UCSD-AML1 (cell line): ENCODE results near the gene MSI2.

Experiments
- DNase-seq: peaks from one replicate; lab custom pipeline; 2025; ENCODE audit not compliant: unreplicated experiment; lab: John Stamatoyannopoulos, UW

Gene MSI2

DNA sequence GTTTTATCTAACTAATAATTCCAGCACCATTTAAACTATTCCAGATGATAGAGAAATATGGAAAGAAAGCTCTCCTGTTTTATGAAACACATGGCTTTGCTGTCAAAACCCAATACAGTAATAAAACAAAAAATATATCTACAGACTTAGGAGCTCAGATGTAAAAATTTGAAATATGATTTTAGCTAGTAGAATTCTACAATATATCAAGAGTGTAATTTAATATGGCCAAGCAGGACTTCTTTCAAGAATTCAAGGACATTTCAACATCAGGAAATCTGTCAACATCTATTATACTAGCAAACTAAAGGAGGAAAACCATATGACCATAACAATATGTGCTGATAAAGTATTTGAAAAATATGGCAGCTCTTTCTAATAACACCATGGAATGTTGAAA, 431.3 kb downstream of the MSI2 start:
- DNase-seq = no peak

DNA sequence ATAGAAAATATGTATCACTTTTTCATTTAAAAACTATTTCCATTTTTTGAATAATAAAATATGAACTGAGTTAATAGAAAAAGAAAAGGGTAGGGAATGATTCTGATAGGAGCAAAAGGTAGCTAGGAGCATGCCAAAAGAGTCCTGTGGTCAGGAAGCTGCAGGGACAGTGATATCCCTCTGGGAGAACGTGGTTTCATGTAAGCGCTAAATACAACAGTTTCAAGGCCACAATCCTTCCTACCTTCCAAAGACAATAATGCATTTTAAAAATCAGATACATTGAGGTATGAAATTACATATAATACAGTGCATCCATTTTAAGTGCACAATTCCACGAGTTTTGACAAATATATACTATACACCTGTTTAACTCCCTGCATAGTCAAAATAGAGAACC, 432.9 kb downstream of the MSI2 start:
- no peak for DNase-seq

DNA sequence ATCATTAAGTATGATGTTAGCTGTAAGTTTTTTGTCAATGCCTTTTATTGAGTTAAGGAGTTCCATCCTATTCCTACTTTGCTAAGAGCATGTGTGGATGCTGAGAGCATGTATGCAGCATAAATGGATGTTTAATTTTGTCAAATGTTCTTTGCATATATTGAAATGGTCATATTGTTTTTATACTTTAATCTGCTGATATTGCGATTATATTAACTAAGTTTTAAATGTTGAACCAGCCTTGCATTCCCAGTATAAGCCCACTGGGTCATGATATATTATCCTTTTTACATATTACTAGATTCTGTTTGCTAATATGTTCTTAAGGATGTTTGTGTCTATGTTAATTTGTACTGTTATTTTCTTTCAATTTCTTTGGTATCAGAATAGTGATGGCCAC, 435.6 kb downstream of the MSI2 start:
- DNase-seq = no peak

DNA sequence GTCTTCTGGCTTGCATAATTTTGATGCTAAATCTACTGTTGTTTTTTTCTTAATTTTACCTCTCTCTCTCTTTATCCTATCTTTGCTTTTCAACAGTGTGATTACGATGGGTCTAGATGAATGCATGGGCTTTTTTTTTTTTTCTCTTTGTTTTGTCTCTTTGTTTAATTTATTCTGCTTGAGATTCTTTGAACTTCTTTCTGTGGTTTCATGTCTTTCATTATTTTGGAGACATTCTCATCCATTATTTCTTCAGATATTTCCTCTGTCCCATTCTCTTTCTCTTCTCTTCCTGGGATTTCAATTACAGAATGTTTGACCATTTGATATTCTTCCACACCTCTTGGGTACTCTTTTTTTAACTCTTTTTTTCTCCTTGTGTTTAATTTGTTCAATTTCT, 436.4 kb downstream of the MSI2 start:
- no peak for DNase-seq

DNA sequence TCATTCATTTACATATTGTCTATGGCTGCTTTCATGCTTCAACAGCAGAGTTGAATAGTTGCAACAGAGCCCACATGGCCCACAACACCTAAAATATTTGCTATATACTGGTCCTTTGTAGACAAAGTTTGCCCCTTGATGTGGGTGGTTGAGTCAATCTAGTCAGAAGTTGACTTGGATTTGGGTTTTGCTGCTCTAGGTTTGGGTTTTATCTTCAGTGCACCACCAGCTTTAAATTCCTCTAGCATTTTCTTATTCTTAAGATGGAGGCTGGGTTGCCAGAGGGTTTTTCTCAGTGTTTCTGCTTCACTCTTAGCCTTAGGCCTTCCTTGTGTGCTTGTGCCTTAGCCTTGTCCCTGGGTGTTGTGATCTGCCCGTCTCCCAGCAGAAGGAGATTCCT, 437.7 kb downstream of the MSI2 start:
- no peak for DNase-seq

DNA sequence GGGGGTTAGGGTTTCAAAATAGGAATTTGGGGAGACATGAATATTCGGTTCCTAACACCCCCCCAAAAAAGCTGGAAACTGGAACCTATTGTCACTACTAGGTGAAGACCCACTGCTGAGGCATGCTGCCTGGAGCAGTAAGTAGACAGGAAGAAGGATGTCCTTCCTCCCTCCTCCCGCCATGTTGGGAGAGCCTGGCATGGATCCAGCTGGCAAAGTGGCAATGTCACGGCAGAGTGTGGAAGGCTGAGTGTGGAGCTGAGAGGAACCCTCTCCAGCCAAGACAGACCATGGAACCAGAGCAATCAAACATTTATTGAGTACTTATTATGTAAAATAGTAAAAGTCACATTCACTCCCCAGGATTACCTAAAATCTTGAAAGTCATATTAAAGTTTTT, 439.7 kb downstream of the MSI2 start:
- no peak for DNase-seq

DNA sequence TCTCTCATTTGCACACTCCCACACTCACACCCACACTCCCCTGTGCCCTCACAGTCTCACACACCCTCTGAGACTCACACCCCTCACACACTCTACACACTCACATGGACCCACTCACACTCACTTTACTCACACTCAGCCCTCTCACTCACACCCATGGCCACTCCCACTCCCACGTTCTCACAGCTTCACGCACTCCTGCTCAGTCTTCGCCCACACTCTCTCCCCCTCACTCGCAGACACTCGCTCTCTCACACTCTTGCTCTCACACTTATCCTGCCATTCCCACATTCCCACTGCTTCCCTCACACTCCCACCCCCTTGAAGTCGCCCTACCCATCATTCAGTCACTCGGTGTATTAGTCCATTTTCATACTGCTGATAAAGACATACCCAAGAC, 440.9 kb downstream of the MSI2 start:
- no peak for DNase-seq

DNA sequence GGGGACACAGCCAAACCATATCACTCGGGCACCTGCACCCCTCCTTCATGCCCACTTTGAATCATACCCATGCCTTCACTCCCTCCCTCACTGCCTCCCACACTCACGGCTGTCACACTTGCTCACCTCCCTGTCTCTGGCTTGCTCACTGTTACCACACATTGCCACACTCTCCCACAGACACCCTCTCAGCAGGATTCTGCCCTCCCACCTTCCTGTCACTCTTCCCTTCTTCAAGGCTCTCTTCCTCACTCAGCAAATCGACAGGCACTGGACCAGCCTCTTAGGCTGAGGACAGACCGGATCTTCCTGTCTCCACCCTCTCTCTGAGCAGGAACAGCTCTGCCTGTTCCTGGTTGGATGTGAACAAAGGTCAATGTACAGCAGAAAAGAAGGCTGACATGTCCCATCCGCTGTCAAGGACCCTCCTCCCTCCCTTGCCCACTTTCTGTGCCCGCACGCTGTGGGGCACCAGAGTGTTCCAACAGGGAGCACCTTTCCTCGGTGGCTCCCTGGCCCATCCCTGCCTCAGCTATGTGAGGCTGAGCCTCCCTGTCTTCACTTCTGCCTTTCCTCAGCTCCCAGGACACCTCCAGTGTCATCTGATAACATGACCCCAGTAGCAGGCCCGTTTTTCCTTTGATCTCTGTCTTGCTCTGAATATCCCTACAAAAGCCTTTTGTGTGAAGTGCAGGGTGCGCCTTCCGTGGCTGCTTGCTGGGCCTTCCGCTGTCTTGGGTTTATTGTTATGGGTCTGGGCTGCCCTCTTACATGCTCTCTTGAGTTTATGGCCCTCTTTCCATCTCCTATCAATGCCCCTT, 441.8 kb downstream of the MSI2 start:
- no peak for DNase-seq

DNA sequence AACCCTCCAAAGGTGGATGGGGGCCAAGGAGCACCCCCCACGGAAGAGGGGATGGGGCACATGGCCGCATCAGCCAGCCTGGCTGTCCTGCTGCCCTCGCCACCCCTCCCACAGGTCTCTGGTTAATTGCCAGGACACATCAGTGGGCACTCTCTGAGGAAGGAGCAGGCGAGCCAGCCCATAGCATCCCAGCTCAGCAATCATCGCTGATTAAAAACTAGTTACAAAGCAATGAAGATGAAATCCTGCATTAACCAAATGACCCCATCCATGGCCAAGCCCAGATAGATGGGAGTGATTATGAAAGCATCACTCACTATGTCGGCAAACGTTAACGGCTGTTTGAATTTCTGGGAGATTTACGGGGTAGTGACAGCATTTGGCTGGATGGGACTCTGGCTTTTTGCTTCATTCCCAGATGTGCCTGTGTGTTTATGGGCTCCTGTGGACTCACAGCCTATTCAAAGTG, 443.5 kb downstream of the MSI2 start:
- DNase-seq = no peak

DNA sequence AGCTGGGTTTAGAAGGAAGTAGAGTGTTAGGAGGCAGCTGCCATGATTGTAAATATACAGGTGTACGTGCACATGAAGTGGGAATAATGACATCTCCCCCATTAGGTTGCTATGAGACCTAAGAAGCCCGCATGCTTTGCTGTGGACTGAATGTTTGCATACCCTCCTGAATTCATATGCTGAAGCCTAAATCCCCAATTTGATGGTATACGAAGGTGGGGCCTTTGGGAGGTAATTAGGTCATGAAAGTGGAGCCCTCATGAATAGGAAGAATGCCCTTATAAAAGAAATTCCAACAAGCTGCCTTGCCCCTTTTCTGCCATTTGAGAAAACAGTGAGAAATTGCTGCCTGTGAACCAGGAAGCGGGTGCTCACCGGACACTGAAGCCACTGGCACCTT, 444.8 kb downstream of the MSI2 start:
- DNase-seq = no peak

DNA sequence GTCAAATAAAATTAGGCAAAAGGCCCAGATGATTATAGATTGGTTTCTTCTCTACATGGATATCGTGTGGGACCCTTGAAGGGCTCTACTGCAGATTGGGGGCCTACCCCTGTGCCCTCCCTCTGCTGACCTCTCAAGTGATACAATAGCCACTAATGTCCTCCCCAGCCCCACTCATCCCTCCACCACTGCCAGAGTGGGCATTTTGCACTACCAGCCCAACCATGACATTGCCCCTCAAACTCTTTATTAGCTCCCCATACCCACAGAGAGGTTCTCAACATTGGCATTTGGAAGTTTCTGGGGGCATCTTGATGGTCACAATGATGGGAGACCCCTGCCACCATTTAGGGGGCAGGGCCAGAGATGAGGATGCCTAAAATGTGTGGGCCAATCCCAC, 446.9 kb downstream of the MSI2 start:
- DNase-seq = no peak

DNA sequence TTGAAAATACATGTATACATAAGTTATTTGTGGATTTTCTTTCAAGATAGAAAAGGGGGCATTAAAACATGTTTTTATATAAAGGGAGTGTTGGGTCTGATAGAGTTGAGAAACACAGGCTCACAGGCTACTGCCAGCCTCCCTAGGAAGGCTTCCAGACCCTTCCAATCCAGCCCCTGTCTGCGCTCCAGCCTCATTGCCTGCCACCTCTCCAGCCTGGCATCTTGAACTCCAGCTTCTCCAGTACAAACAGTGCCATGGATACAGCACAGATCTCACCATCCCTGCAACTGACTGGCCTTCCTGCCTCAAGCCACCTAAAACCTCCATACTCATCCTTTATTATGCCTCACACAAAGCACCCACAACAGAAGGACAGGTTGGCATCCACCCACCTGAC, 448.1 kb downstream of the MSI2 start:
- no peak for DNase-seq

DNA sequence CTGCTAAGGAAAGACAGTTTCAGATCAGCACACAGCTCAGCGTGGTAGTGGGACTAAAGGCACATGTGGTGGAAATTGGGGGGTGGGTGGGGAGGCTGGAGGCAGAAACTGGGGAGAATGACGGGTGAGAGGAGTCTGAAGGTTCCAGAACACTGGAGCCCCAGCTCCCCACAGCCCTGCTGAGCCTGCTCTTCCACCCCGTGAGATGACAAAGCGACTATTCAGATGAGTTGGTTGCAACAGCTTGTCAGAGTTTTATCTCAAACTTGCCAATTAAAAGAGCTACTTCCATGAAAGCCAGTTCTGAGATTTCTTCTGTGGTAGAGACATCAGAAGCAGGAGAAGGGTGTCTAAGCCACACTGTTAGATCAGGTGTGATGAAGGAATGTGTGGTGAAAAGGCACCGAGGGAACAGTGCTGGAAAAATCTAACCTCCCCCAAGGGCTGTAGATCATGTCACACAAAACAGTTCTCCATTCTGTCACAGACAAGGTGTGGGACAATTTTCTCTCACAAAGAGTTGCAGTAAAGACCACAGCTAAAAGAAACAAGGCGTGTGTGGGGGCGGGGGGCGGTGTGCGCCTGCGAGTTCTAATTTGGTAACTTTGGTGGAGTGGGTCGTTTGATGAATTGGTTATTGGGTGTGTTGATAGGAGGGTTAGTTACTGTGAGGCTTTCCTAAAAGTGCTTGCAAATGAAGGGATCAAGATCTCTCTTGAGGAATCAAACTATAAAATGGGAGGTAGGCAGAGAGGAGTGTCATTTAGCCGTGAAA, 449.8 kb downstream of the MSI2 start:
- DNase-seq = no peak

DNA sequence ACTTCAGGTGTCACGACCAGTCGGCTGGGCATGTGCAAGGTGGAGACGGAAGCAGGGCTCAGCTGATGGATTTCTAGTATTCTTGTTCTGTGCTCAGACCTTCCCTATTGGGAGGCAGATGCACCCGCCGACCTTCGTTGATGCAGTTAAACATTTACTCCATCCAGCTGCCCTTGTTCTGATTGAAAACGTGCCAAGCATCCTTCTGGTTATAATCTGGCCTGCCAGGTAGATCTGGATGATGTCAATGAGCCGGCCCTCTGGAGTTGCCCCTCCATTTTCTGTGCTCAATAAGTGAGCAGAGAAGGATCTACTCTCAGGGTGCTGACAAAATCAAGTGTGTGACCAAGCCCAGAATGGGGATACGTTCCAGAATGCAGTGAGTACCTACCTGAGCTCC, 450.4 kb downstream of the MSI2 start:
- DNase-seq = no peak

DNA sequence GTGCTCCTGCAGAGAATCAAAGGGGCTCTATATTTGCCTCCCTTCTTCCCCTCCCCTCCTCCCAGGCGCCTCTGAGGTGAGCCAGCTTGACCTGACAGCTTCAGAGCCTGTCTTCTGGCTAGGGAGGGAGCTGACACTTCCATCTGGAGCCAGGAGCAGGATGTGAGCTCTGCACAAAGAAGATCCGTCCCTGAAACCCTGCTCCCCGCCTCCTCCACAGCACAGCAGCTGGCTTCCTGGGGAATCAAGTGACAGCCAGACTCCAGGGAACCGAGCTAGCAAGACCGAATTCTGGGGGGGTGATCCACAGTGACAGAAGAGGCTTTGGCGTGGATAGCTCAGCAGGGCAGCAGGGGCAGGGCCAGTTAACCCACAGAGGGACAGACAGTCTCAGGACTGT, 451.6 kb downstream of the MSI2 start:
- no peak for DNase-seq

DNA sequence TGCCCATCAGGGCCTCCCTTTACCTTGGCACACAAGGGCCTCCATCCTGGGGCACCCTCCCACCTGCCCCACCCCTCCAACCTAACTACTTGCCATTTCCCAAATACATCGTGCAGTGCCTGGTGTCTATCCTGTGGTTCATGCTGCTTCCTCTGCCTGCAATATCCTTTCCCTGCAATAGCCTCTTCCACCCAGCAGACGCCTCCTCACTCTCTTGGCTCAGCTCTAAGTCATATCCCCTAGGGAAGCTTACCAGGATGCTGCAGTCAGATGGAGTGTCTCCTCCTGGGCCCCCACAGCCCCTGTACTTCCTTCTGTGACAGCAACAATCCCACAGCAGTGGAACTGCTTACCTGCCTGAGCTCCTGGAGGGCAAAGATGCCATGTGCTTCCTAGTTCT, 452.1 kb downstream of the MSI2 start:
- no peak for DNase-seq

DNA sequence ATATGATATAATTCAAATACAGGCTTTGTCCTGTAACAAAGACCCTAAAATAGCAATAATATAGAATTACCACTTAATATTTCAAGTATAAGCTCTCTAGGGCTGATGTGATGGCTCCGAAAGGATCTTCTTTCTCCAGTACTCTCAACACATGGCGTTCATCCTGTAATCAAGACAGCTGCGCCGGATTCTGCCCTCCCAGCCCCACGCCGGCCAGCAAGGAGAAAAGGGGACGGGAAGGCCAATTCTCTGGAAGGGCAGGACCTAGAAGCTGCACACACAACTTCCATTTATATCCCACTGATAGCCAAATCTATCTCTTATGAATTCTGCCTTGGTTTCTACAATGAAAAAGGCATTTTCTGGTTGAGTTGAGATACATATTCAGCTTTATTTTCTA, 456.8 kb downstream of the MSI2 start:
- no peak for DNase-seq

DNA sequence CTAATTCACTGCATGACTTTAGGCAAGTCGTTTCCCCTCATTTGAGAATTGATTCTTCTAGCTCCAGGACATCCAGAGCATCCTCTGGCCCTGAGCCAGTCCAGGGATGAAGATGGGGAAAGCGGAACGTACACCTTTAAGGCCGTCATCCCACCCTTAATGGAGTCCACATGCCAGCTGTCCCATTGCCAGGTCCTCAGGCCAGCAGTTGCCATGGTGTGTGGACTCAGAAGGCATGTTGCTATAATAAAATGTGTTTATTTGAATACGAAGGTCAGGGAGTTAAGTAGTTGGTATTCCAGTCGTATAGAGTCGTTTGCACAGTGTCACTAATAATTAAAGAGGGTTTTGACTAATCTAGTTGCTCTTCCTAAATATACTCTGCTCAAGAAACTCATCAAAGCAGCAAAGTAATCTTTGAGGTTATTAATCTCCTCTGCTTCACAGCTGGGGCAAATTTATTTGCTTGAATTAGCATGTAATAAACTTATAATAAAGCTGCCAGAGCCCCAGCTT, 458.4 kb downstream of the MSI2 start:
- DNase-seq = no peak

DNA sequence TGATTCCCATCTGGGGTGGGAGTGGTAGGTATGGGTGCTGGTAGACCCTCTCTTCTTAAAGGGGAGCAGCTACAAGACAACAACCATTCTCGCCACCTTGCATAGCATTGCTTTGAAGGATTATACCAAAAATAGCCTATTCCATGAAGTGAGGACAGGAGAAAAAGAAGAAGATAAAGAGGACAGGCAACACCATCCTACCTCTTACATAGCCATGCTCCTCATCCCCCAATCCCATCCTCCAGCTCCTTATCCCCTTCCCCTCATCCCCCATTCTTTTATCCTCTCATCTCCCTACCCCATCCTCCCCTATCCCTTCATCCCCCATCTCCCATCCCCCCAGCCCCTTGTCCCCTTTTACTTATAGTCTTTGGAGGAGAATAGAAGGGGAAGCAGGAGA, 459.7 kb downstream of the MSI2 start:
- no peak for DNase-seq

DNA sequence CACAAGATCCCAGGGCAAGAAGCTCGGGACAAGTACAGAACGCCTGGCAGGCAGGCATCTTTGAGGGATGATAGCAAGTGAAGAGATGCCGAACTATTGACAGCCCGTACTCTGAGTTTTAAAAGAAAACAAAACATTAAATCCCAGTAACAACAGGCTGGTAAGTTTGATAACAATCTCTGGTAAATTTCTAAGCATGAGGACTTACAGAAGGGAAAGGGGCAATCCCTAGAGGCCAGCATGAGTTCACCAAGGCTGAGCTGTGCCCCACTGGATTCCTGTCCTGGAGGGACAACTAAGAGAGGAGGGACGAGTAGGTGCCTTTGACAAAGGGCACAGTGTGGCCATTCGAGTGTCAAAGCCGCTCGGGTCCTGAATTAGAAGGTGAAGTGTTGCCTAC, 462.6 kb downstream of the MSI2 start:
- DNase-seq = no peak

DNA sequence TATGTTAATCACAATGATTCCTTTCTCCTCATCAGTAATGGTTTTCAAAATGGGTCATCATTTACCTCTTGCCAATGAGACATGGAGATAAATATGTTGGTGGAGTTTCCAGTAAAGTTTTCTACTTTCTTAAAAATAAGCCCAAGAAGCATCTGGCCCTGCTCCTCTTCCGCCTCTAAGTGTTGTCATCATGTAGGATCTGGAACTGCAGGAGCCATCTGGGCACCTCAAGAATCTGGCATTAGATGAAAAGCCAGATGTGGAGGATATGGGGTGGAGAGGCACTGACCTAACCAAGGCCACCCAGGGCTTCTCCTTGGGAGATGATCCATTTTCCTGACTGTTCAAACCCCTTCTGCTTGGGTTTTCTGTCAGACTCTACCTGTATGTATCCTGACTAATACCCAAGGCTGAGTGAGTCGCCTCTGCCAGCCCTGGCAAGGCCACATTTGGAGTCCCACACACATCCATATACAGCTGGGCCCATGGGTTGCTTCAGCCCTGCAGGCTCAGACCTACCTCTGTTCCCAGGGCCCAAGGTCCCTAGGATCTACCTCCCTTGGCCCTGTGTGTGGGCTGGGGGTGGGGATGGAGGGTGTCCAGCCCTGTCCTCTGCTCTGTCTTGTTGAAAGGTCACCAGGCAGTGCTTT, 464.2 kb downstream of the MSI2 start:
- no peak for DNase-seq
